COLO668 (cell line): ENCODE measurements around the gene PARP3.

ENCODE experiments used
- DNase-seq: peaks from one replicate; lab custom pipeline; 2025; ENCODE audit not compliant: unreplicated experiment; lab: John Stamatoyannopoulos, UW

Gene PARP3

DNA sequence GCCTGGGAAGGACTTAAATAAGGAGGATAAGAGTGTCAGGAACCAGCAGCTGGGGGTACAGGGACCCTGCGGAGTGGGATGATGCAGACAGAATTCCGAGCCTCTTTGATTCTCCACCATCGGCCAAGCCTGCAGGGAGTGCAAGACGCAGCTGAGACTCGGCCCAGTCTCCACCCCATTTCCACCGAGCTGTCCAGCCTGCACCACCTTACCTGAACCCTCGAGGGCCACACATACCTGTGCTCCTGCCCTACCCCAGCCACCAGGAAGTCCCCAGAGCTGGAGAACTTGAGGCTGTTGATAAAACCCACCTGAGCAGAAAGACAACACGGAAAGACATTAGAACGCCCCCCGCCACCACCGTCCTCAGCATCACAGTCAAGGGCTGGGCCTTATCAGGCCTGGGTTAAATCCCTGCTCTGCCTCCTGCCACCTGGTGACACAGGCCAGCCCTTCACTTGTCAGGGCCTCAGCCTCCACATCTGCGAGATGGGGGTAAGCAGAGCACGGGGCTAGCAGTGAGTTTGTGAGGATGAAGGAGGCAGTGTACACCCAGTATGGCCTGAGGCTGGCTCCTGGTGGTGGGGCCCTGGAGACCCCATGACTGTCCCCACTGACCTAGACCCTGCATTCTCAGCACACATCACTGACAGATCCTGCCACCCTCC lies 8.6 kb upstream of the PARP3 start:
- no peak for DNase-seq

DNA sequence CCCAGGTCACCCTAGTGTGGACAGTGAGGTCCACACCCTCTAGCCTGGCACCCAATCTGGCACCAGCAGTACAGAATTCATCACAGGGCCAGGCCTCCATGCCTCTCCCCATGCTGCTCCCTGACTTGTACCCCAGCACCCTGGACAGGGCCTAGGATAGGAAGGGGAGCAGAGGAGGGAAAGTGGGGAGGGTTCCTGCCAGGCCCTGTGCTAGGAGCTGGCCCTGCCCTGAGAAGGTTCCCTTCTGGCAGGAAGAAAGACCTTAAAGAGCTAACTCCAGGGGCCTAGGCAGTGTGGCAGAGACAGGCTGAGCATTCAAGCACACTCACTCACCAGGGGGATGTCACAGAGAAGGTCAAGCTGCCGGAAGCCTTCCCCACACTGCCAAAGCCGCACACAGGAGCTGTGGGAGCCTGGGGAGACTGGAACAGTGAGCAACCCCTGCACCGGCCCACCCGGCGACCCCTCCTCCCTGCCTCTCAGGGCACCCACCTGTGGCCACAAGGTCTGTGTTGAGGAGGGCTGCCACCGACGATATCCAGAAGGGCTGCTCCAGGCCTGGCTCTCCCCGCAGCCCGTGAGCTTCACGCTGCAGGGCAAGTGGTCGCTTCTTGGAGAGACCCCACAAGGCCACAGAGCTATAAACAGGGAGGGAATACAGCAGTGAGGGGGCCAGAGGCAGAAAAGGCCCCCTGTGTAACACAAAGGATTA lies 7.9 kb upstream of the PARP3 start:
- no peak for DNase-seq

GRCh38 chr3:51934991-51935885 lies 6.9 kb upstream of the PARP3 start:
- DNase-seq, result no peak

DNA sequence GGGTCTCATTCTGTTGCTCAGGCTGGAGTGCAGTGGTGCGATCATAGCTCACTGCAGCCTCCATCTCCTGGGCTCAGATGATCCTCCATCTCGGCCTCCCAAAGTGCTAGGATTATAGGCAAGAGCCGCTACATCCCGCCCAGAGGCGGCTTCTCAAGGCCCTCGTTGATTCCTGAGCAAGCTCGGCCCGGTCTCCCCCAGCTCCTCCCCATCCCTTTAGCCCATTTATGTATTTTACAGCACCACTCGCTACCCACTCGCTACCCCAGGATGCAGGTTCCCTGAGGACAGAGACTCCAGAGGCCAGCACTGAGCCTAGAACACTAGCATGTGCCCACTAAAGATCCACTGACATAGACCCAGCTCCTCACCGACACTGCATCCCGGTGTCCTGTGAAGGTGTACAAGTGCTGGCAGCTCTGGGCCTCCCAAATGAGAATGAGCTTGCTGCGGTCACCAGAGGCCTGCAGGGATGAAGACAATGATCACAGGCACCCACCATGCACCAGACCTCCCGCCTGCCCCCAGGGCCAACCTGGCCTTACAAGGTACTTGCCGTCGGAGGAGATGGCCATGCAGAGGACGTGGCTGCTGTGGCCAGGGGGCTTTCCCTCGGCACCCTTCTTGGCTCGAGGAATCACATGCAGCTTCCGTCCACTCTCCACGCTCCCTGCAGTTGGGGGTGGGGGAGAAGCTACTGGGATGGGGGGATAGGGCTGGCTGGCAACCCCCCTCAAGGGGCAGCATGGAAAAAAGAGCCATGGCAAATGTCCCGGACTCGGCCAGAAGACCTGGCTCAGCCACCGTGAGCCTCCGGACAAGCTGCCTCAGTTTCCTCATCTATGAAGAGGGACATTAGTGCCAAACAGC lies 6.0 kb upstream of the PARP3 start:
- DNase-seq, result no peak

GRCh38 chr3:51937014-51937413 lies 5.1 kb upstream of the PARP3 start:
- no peak for DNase-seq

DNA sequence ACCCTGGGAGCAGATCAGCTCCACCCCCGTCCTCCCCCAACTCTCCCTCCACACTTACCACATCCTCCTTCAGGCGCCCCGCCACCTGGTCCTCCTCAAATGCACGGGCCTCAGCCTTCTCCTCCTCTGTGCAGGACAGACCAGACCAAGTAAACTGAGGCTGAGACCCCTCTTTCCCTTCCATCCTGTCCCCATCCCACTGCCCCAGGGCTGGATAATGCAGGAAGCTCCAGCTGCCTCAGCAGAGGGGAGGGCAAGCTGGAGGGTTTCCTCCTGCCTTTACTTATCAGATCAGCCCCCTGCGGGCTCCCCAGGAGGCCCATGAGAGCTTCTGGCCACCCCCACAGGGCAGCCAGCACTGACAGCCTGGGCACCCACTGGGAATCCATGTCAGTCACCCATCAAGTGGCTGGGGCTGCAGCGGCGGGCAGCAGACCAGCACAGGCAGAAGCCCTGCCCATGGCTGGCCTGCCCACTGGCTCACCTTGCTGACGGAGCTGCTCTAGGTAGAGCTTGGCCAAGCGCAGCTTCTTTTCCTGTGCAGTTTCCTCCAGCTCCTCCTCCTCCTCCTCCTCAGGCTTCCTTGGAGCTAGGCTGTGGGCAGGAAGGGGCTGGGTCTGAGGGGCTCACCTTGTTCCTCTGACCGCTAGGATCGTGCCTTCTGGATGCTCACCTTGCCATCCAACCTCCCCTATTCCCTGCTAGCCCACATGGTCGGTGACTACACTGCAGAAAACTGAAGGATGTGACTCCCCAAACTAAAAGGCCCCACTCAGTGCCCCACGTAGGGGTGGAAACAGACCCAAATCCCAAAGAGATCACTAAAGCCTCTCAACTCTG lies 4.3 kb upstream of the PARP3 start:
- DNase-seq, result no peak

DNA sequence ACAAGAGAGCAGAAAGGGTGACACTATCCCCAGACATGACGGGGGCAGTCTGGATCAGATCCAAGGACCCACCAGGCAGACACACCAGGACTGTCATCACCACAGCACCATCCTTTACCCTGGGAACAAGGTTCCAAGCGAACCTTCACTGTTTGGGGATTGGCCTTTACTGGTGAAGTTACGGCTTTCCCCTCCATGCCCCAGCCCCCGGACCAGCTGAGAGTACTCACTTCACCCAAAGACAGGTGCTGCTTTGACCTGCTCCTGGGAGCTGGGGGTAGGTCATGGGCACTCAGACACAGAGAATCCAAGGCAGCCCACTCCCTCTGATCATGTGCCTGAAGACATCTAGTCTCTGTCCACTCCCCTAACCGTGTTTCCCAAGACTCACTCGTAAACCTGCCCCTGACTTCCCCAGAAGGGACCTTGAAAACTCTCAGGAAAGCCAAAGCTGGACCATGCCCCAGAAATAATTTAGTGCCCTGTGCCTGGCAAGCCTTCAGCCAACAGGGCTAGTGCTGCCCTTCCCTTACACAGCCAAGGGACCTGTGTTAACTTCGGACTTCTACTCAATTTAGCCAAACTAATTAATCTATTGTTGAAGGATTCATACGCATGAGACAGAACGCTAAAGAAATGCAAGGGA lies 3.3 kb upstream of the PARP3 start:
- no peak for DNase-seq

GRCh38 chr3:51940648-51941462 lies 1.3 kb upstream of the PARP3 start:
- DNase-seq, result no peak

DNA sequence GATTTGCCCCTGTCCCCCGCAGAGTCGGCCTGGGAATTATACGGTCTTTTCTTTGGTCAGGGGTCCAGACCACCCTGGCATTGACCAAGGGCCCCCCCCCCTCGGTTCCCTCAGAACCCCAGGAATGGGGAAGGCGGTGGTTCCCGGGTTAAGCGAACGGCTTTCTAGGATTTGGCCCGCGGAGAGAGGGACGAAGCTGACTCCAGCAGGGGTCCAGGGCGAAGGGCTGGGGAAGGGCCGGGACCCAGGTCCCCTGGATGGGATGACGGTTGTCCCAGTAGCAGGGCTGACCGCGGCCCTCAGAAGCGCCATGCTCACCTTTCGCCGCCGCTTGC lies 733 bp upstream of the PARP3 start:
- DNase-seq, result no peak

GRCh38 chr3:51942603-51943450 lies 664 bp downstream of the PARP3 start:
- DNase-seq, result peak; percentile 29

- no peak for DNase-seq
These were observed 1.6 kb downstream of the PARP3 start for GRCh38 chr3:51943451-51944391.

- no peak for DNase-seq
These were observed 2.4 kb downstream of the PARP3 start for GRCh38 chr3:51944451-51945021.

GRCh38 chr3:51945031-51945840 lies 3.1 kb downstream of the PARP3 start:
- no peak for DNase-seq

GRCh38 chr3:51945926-51946705 lies 4.0 kb downstream of the PARP3 start:
- no peak for DNase-seq

DNA sequence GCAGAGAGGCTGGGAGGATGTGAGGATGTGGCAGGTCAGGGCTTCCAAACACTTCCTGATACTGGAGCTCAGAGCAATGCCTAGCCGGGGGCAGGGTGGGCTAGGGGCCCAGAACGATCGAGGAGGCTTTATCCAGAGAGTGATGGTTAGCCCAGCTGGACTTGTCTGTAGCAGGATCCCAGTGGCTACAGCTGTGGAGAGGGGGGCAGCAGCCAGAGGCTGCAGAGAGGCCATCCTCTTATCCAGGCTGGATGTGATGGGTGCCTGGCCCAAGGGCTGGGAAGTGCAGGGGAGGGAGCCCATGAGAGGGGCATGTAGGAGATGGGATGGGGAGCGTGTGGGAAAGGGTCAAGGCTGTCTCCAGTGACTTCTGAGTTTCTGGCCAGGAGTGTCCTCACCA lies 4.6 kb downstream of the PARP3 start:
- no peak for DNase-seq
